SK-N-SH (cell line): Measurements from ENCODE around the gene RSKR.

Source experiments
- RFX5 ChIP-seq: IDR thresholded peaks from 2 replicates; pipeline ENCODE4 v1.6.1; 2012; ENCODE audit warnings: mild to moderate bottlenecking, improper control_type of control experiment, low read length
- USF2 ChIP-seq: fragments of 150-350 bp; IDR thresholded peaks from 2 replicates; pipeline ENCODE4 v1.6.1; 2017; ENCODE audit warnings: antibody characterized with exemption, low read length, low read depth, borderline replicate concordance

GRCh38 chr17:28616281-28616680, 2.3 kb upstream of the RSKR start:
- TF ChIP-seq RFX5 (no peak), USF2 (no peak)
